Naive B cell (primary cell): ENCODE measurements around the gene MBNL1. TPM values are rescaled to one million over a fixed set of nuclear protein-coding genes. Genes with fewer than 3 reads are reported as not detected.

Experiments
- ATAC-seq, 2 donors: fragments of 150-1000 bp; cut with Tn5 transposase; 2 replicates each; pipeline ENCODE4 v1.10.0; 2021; ENCODE audit warnings: low read depth in 2 of 2, mild to moderate bottlenecking in 2 of 2, moderate library complexity in 2 of 2
- DNase-seq: peaks from one replicate; pipeline ENCODE4 v3.0.0; 2022
- H3K27ac Mint-ChIP-seq, 6 donors: one replicate each; pipeline ENCODE4 v1.8.0; 2020 to 2022; ENCODE audit warnings: mild to moderate bottlenecking in 6 of 6, mixed read lengths in 6 of 6, moderate library complexity in 5 of 6, inconsistent platforms in 2 of 6
- H3K27me3 Mint-ChIP-seq, 3 donors: one replicate each; pipeline ENCODE4 v1.8.0; 2021 to 2022; ENCODE audit warnings: mixed read lengths in 3 of 3, mild to moderate bottlenecking in 1 of 3
- H3K36me3 Mint-ChIP-seq, 2 donors: one replicate each; pipeline ENCODE4 v1.8.0; 2020 to 2022; ENCODE audit warnings: mixed read lengths in 2 of 2, inconsistent platforms in 1 of 2, mild to moderate bottlenecking in 1 of 2
- H3K4me1 Mint-ChIP-seq, 3 donors: one replicate each; pipeline ENCODE4 v1.8.0; 2020 to 2022; ENCODE audit warnings: mixed read lengths in 3 of 3, inconsistent platforms in 1 of 3, mild to moderate bottlenecking in 1 of 3, moderate library complexity in 1 of 3
- H3K4me3 Mint-ChIP-seq, 8 donors: one replicate each; pipeline ENCODE4 v1.8.0; 2020 to 2022; ENCODE audit warnings: mild to moderate bottlenecking in 8 of 8, mixed read lengths in 8 of 8, moderate library complexity in 8 of 8, inconsistent platforms in 2 of 8
- H3K9me3 Mint-ChIP-seq, 7 donors: one replicate each; pipeline ENCODE4 v1.8.0; 2020 to 2022; ENCODE audit warnings: mixed read lengths in 7 of 7, mild to moderate bottlenecking in 5 of 7, inconsistent platforms in 2 of 7, moderate library complexity in 1 of 7
- polyA plus RNA-seq, 6 donors: library from polyadenylated mRNA; unstranded; fragments of 300-500 nt; fragmentation: Illumina TruSeq; gene quantifications; one replicate each; pipeline ENCODE4 v1.2.3, GENCODE V29; 2021; ENCODE audit warnings: low read depth in 6 of 6

The MBNL1 gene
- polyA plus RNA-seq, 6 donors from 2014 or later, result 188 to 346 (median 260) TPM

GRCh38 chr3:152257563-152258035, 11.1 kb upstream of the MBNL1 start:
- DNase-seq (peak; percentile 56), ATAC-seq (peak; percentile 70 to 71)
- peak overlapping the region; percentile 57 to 79 (median 71) for H3K4me3 Mint-ChIP-seq
- no peaks in the 10 kb centered on the region for H3K27me3 Mint-ChIP-seq
- peak overlapping the region; percentile 8 to 91 (median 72) for H3K27ac Mint-ChIP-seq
- no peaks in the 10 kb centered on the region for H3K9me3 Mint-ChIP-seq
- H3K4me1 Mint-ChIP-seq, result peaks cover 68 to 88% (median 85%) of the 10 kb centered on the region in 3 donors
- H3K36me3 Mint-ChIP-seq, result peaks cover 0 to 7% of the 10 kb centered on the region in 2 donors

GRCh38 chr3:152258448-152259393, 10.0 kb upstream of the MBNL1 start:
- DNase-seq (no peak), ATAC-seq (peak; percentile 10 to 37)
- Mint-ChIP-seq H3K27ac (peak overlapping the region in 5 of 6 donors; percentile 4 to 65 (median 25)), H3K36me3 (peaks cover 0 to 7% of the 10 kb centered on the region in 2 donors), H3K4me1 (peaks cover 60 to 83% (median 78%) of the 10 kb centered on the region in 3 donors), H3K4me3 (peak overlapping the region; percentile 2 to 79 (median 62)), H3K9me3 (no peaks in the 10 kb centered on the region), H3K27me3 (no peaks in the 10 kb centered on the region)

GRCh38 chr3:152259468-152259867, 9.3 kb upstream of the MBNL1 start:
- Mint-ChIP-seq H3K9me3 (no peaks in the 10 kb centered on the region), H3K4me1 (peaks cover 60 to 83% (median 78%) of the 10 kb centered on the region in 3 donors), H3K4me3 (peak overlapping the region in 3 of 8 donors; percentile 25 to 61 (median 47)), H3K36me3 (peaks cover 0 to 7% of the 10 kb centered on the region in 2 donors), H3K27me3 (no peaks in the 10 kb centered on the region), H3K27ac (peak overlapping the region in 2 of 6 donors; percentile 29 to 40)
- ATAC-seq (no peak), DNase-seq (no peak)

GRCh38 chr3:152260026-152260425, 8.7 kb upstream of the MBNL1 start:
- Mint-ChIP-seq H3K36me3 (peaks cover 0 to 7% of the 10 kb centered on the region in 2 donors), H3K4me3 (peak overlapping the region in 1 of 8 donors; percentile 22), H3K4me1 (peaks cover 60 to 80% (median 75%) of the 10 kb centered on the region in 3 donors), H3K9me3 (no peaks in the 10 kb centered on the region), H3K27ac (peak overlapping the region in 2 of 6 donors; percentile 32 to 58), H3K27me3 (no peaks in the 10 kb centered on the region)
- DNase-seq, result no peak
- no peak for ATAC-seq

GRCh38 chr3:152260529-152260928, 8.2 kb upstream of the MBNL1 start:
- peaks cover 0 to 7% of the 10 kb centered on the region in 2 donors for H3K36me3 Mint-ChIP-seq
- peaks cover 55 to 79% (median 70%) of the 10 kb centered on the region in 3 donors for H3K4me1 Mint-ChIP-seq
- no peak overlapping the region for H3K27ac Mint-ChIP-seq
- no peaks in the 10 kb centered on the region for H3K9me3 Mint-ChIP-seq
- ATAC-seq, result no peak
- no peak overlapping the region for H3K4me3 Mint-ChIP-seq
- no peaks in the 10 kb centered on the region for H3K27me3 Mint-ChIP-seq
- no peak for DNase-seq

- no peaks in the 10 kb centered on the region for H3K9me3 Mint-ChIP-seq
- peaks cover 0 to 7% of the 10 kb centered on the region in 2 donors for H3K36me3 Mint-ChIP-seq
- no peak overlapping the region for H3K27ac Mint-ChIP-seq
- DNase-seq (no peak), ATAC-seq (no peak)
- no peaks in the 10 kb centered on the region for H3K27me3 Mint-ChIP-seq
- no peak overlapping the region for H3K4me3 Mint-ChIP-seq
- H3K4me1 Mint-ChIP-seq, result peaks cover 52 to 76% (median 67%) of the 10 kb centered on the region in 3 donors
Observed at GRCh38 chr3:152261329-152261728, 7.4 kb upstream of the MBNL1 start.

GRCh38 chr3:152263711-152264110, 5.0 kb upstream of the MBNL1 start:
- peak overlapping the region in 2 of 8 donors; percentile 11 to 74 for H3K4me3 Mint-ChIP-seq
- ATAC-seq (no peak), DNase-seq (no peak)
- H3K9me3 Mint-ChIP-seq, result no peaks in the 10 kb centered on the region
- H3K4me1 Mint-ChIP-seq, result peaks cover 49 to 76% (median 69%) of the 10 kb centered on the region in 3 donors
- H3K36me3 Mint-ChIP-seq, result peaks cover 0 to 7% of the 10 kb centered on the region in 2 donors
- peak overlapping the region in 3 of 6 donors; percentile 16 to 40 (median 36) for H3K27ac Mint-ChIP-seq
- H3K27me3 Mint-ChIP-seq, result no peaks in the 10 kb centered on the region

- ATAC-seq (no peak), DNase-seq (no peak)
- Mint-ChIP-seq H3K4me3 (peak overlapping the region in 1 of 8 donors; percentile 74), H3K27me3 (no peaks in the 10 kb centered on the region), H3K9me3 (no peaks in the 10 kb centered on the region), H3K36me3 (peaks cover 0 to 7% of the 10 kb centered on the region in 2 donors), H3K27ac (peak overlapping the region in 3 of 6 donors; percentile 1 to 40 (median 17)), H3K4me1 (peaks cover 44 to 71% (median 62%) of the 10 kb centered on the region in 3 donors)
Observed at GRCh38 chr3:152264378-152264777, 4.4 kb upstream of the MBNL1 start.

GRCh38 chr3:152266221-152266995, 2.3 kb upstream of the MBNL1 start:
- DNase-seq (no peak), ATAC-seq (no peak)
- H3K27me3 Mint-ChIP-seq, result no peaks in the 10 kb centered on the region
- peak overlapping the region in 6 of 8 donors; percentile 9 to 100 (median 86) for H3K4me3 Mint-ChIP-seq
- peaks cover 47 to 60% (median 52%) of the 10 kb centered on the region in 3 donors for H3K4me1 Mint-ChIP-seq
- peaks cover 0 to 13% of the 10 kb centered on the region in 2 donors for H3K36me3 Mint-ChIP-seq
- H3K9me3 Mint-ChIP-seq, result no peaks in the 10 kb centered on the region
- H3K27ac Mint-ChIP-seq, result peak overlapping the region in 5 of 6 donors; percentile 52 to 85 (median 74)

- peak overlapping the region; percentile 83 to 99 (median 98) for H3K27ac Mint-ChIP-seq
- peaks cover 51 to 67% (median 59%) of the 10 kb centered on the region in 3 donors for H3K4me1 Mint-ChIP-seq
- peaks cover 0 to 13% of the 10 kb centered on the region in 2 donors for H3K36me3 Mint-ChIP-seq
- no peak for ATAC-seq
- DNase-seq, result no peak
- H3K4me3 Mint-ChIP-seq, result peak overlapping the region; percentile 73 to 100 (median 98)
- H3K9me3 Mint-ChIP-seq, result no peaks in the 10 kb centered on the region
- no peaks in the 10 kb centered on the region for H3K27me3 Mint-ChIP-seq
Observed at GRCh38 chr3:152267831-152268554, 736 bp upstream of the MBNL1 start.

GRCh38 chr3:152269056-152269830, 514 bp downstream of the MBNL1 start:
- Mint-ChIP-seq H3K27ac (peak overlapping the region; percentile 83 to 99 (median 98)), H3K4me1 (peaks cover 51 to 68% (median 56%) of the 10 kb centered on the region in 3 donors), H3K9me3 (no peaks in the 10 kb centered on the region), H3K36me3 (peaks cover 0 to 15% of the 10 kb centered on the region in 2 donors), H3K4me3 (peak overlapping the region; percentile 73 to 100 (median 98)), H3K27me3 (no peaks in the 10 kb centered on the region)
- DNase-seq, result peak; percentile 85
- ATAC-seq, result peak; percentile 55 to 62
